Measurements from ENCODE around the gene WNT5A. TPM values are rescaled to one million over a fixed set of nuclear protein-coding genes. Genes with fewer than 3 reads are reported as not detected.

The WNT5A gene
- total and polyA plus RNA-seq, 5 donors = 2.6 to 13.0 (median 10.8) TPM

- intact Hi-C loops (cut with DNase I) = loop anchor here (10.0 kb wide), 4 partner anchors 244 to 1014 kb away; no protein-coding TSS in a partner anchor
- Histone ChIP-seq H3K27ac (ENCODE audit: low read length) (no peak overlapping the region), H3K4me1 (ENCODE audit: control insufficient read depth, insufficient read depth, low read length) (no peaks in the 10 kb centered on the region), H3K4me3 (ENCODE audit: low read length) (peak overlapping the region; percentile 29), H3K9me3 (ENCODE audit: control insufficient read depth, low read length) (no peaks in the 10 kb centered on the region), H3K27me3 (ENCODE audit: control insufficient read depth, insufficient read depth) (no peaks in the 10 kb centered on the region)
- peak; percentile 6 to 21 for ATAC-seq
- peak in 2 of 3 donors; percentile 58 to 72 for DNase-seq
- 6% methylated on average over 42 of the region's 42 CpGs for WGBS
Observed at GRCh38 chr3:55480911-55481743, 6.0 kb downstream of the WNT5A start.

GRCh38 chr3:55477306-55478303 lies 9.5 kb downstream of the WNT5A start:
- Histone ChIP-seq H3K27me3 (ENCODE audit: control insufficient read depth, insufficient read depth) (no peaks in the 10 kb centered on the region), H3K27ac (ENCODE audit: low read length) (no peak overlapping the region), H3K4me1 (ENCODE audit: control insufficient read depth, insufficient read depth, low read length) (no peaks in the 10 kb centered on the region), H3K4me3 (ENCODE audit: low read length) (no peak overlapping the region), H3K9me3 (ENCODE audit: control insufficient read depth, low read length) (no peaks in the 10 kb centered on the region)
- intact Hi-C loops (cut with DNase I) = no loop called here
- no peak for DNase-seq
- 79% methylated on average over 9 of the region's 9 CpGs for WGBS
- no peak for ATAC-seq

- no peaks in the 10 kb centered on the region for H3K27me3 ChIP-seq (ENCODE audit: control insufficient read depth, insufficient read depth)
- no peak overlapping the region for H3K4me3 ChIP-seq (ENCODE audit: low read length)
- no peak overlapping the region for H3K27ac ChIP-seq (ENCODE audit: low read length)
- no peaks in the 10 kb centered on the region for H3K9me3 ChIP-seq (ENCODE audit: control insufficient read depth, low read length)
- 60% methylated on average over 3 of the region's 3 CpGs for WGBS
- DNase-seq (no peak), ATAC-seq (no peak)
- intact Hi-C loops (cut with DNase I) = no loop called here
- no peaks in the 10 kb centered on the region for H3K4me1 ChIP-seq (ENCODE audit: control insufficient read depth, insufficient read depth, low read length)
Observed at GRCh38 chr3:55476515-55476914, 10.6 kb downstream of the WNT5A start.

GRCh38 chr3:55474213-55474632 lies 12.9 kb downstream of the WNT5A start:
- DNase-seq (peak in 1 of 3 donors; percentile 44), ATAC-seq (no peak)
- Histone ChIP-seq H3K9me3 (ENCODE audit: control insufficient read depth, low read length) (no peaks in the 10 kb centered on the region), H3K27ac (ENCODE audit: low read length) (no peak overlapping the region), H3K4me1 (ENCODE audit: control insufficient read depth, insufficient read depth, low read length) (no peaks in the 10 kb centered on the region), H3K4me3 (ENCODE audit: low read length) (no peak overlapping the region), H3K27me3 (ENCODE audit: control insufficient read depth, insufficient read depth) (no peaks in the 10 kb centered on the region)
- intact Hi-C loops (cut with DNase I) = no loop called here
- 84% methylated on average over 44 of the region's 44 CpGs for WGBS

- DNase-seq = no peak
- WGBS = 86% methylated on average over 6 of the region's 6 CpGs
- no peaks in the 10 kb centered on the region for H3K9me3 ChIP-seq (ENCODE audit: control insufficient read depth, low read length)
- ATAC-seq = no peak
- no peak overlapping the region for H3K4me3 ChIP-seq (ENCODE audit: low read length)
- no peaks in the 10 kb centered on the region for H3K4me1 ChIP-seq (ENCODE audit: control insufficient read depth, insufficient read depth, low read length)
- H3K27ac ChIP-seq (ENCODE audit: low read length) = no peak overlapping the region
- intact Hi-C loops (cut with DNase I) = no loop called here
- no peaks in the 10 kb centered on the region for H3K27me3 ChIP-seq (ENCODE audit: control insufficient read depth, insufficient read depth)
Observed at GRCh38 chr3:55473788-55474187, 13.3 kb downstream of the WNT5A start.

GRCh38 chr3:55471522-55472280 lies 15.4 kb downstream of the WNT5A start:
- DNase-seq (peak in 2 of 3 donors; percentile 76 to 79), ATAC-seq (peak; percentile 96)
- Histone ChIP-seq H3K4me3 (ENCODE audit: low read length) (no peak overlapping the region), H3K4me1 (ENCODE audit: control insufficient read depth, insufficient read depth, low read length) (no peaks in the 10 kb centered on the region), H3K27me3 (ENCODE audit: control insufficient read depth, insufficient read depth) (no peaks in the 10 kb centered on the region), H3K27ac (ENCODE audit: low read length) (peak overlapping the region; percentile 53), H3K9me3 (ENCODE audit: control insufficient read depth, low read length) (no peaks in the 10 kb centered on the region)
- whole genome bisulfite sequencing = 56% methylated on average over 8 of the region's 8 CpGs
- intact Hi-C loops (cut with DNase I) = no loop called here

GRCh38 chr3:55471084-55471483 lies 16.0 kb downstream of the WNT5A start:
- H3K4me1 ChIP-seq (ENCODE audit: control insufficient read depth, insufficient read depth, low read length) = no peaks in the 10 kb centered on the region
- ATAC-seq (peak in 1 of 2 donors; percentile 11), DNase-seq (no peak)
- no peak overlapping the region for H3K4me3 ChIP-seq (ENCODE audit: low read length)
- H3K9me3 ChIP-seq (ENCODE audit: control insufficient read depth, low read length) = no peaks in the 10 kb centered on the region
- H3K27me3 ChIP-seq (ENCODE audit: control insufficient read depth, insufficient read depth) = no peaks in the 10 kb centered on the region
- peak overlapping the region; percentile 53 for H3K27ac ChIP-seq (ENCODE audit: low read length)
- intact Hi-C loops (cut with DNase I) = no loop called here
- 77% methylated on average over 4 of the region's 4 CpGs for WGBS

- WGBS = 95% methylated on average over 32 of the region's 32 CpGs
- ATAC-seq (no peak), DNase-seq (peak in 1 of 3 donors; percentile 52)
- intact Hi-C loops (cut with DNase I) = no loop called here
- no peak overlapping the region for H3K4me3 ChIP-seq (ENCODE audit: low read length)
- H3K27ac ChIP-seq (ENCODE audit: low read length) = no peak overlapping the region
- no peaks in the 10 kb centered on the region for H3K27me3 ChIP-seq (ENCODE audit: control insufficient read depth, insufficient read depth)
- no peaks in the 10 kb centered on the region for H3K9me3 ChIP-seq (ENCODE audit: control insufficient read depth, low read length)
- H3K4me1 ChIP-seq (ENCODE audit: control insufficient read depth, insufficient read depth, low read length) = no peaks in the 10 kb centered on the region
Observed at GRCh38 chr3:55469957-55470526, 17.1 kb downstream of the WNT5A start.

GRCh38 chr3:55468251-55468650 lies 18.9 kb downstream of the WNT5A start:
- H3K4me1 ChIP-seq (ENCODE audit: control insufficient read depth, insufficient read depth, low read length) = no peaks in the 10 kb centered on the region
- WGBS = 82% methylated on average over 5 of the region's 5 CpGs
- H3K4me3 ChIP-seq (ENCODE audit: low read length) = no peak overlapping the region
- DNase-seq = no peak
- H3K27ac ChIP-seq (ENCODE audit: low read length) = no peak overlapping the region
- intact Hi-C loops (cut with DNase I) = no loop called here
- H3K9me3 ChIP-seq (ENCODE audit: control insufficient read depth, low read length) = no peaks in the 10 kb centered on the region
- ATAC-seq = no peak
- H3K27me3 ChIP-seq (ENCODE audit: control insufficient read depth, insufficient read depth) = no peaks in the 10 kb centered on the region

- intact Hi-C loops (cut with DNase I) = no loop called here
- Histone ChIP-seq H3K27ac (ENCODE audit: low read length) (no peak overlapping the region), H3K4me3 (ENCODE audit: low read length) (no peak overlapping the region), H3K4me1 (ENCODE audit: control insufficient read depth, insufficient read depth, low read length) (no peaks in the 10 kb centered on the region), H3K27me3 (ENCODE audit: control insufficient read depth, insufficient read depth) (no peaks in the 10 kb centered on the region), H3K9me3 (ENCODE audit: control insufficient read depth, low read length) (no peaks in the 10 kb centered on the region)
- DNase-seq (no peak), ATAC-seq (no peak)
- 75% methylated on average over 2 of the region's 2 CpGs for WGBS
Observed at GRCh38 chr3:55467099-55467498, 20.0 kb downstream of the WNT5A start.
